Measurements from ENCODE around the gene DHRS7C. TPM values are rescaled to one million over a fixed set of nuclear protein-coding genes. Genes with fewer than 3 reads are reported as not detected.
"Not testable (repeated sequence)": the region's sequence is repeated elsewhere in the genome, so short reads cannot be mapped to it uniquely, and the experiment has no call there.

Gene DHRS7C
- total and polyA plus RNA-seq, 9 donors, result 42.4 to 143 (median 86.6) TPM

GRCh38 chr17:9798008-9798407 is 6.6 kb upstream of the DHRS7C start:
- no peak for DNase-seq
- Histone ChIP-seq H3K36me3 (ENCODE audit: control insufficient read depth, insufficient read depth, low read length) (no peaks in the 10 kb centered on the region), H3K27me3 (ENCODE audit: control insufficient read depth, insufficient read depth, low read length) (no peaks in the 10 kb centered on the region), H3K27ac (ENCODE audit: low read length) (no peak overlapping the region), H3K4me3 (ENCODE audit: low read length) (no peak overlapping the region), H3K9me3 (replicated peaks; ENCODE audit: control insufficient read depth, low read depth, low read length) (no peaks in the 10 kb centered on the region), H3K4me1 (ENCODE audit: control insufficient read depth, insufficient read depth, low read length) (no peaks in the 10 kb centered on the region)
- WGBS (ENCODE audit: insufficient coverage), result 92% methylated on average over 2 of the region's 3 CpGs

GRCh38 chr17:9792181-9792840 is 919 bp upstream of the DHRS7C start:
- no peaks in the 10 kb centered on the region for H3K36me3 ChIP-seq (ENCODE audit: control insufficient read depth, insufficient read depth, low read length)
- no peaks in the 10 kb centered on the region for H3K9me3 ChIP-seq (replicated peaks; ENCODE audit: control insufficient read depth, low read depth, low read length)
- no peak overlapping the region for H3K4me3 ChIP-seq (ENCODE audit: low read length)
- H3K27me3 ChIP-seq (ENCODE audit: control insufficient read depth, insufficient read depth, low read length), result no peaks in the 10 kb centered on the region
- DNase-seq, result no peak
- H3K27ac ChIP-seq (ENCODE audit: low read length), result no peak overlapping the region
- H3K4me1 ChIP-seq (ENCODE audit: control insufficient read depth, insufficient read depth, low read length), result peaks cover 14% of the 10 kb centered on the region
- WGBS (ENCODE audit: insufficient coverage), result 97% methylated on average over 9 of the region's 15 CpGs

- Histone ChIP-seq H3K27me3 (ENCODE audit: control insufficient read depth, insufficient read depth, low read length) (no peaks in the 10 kb centered on the region), H3K9me3 (replicated peaks; ENCODE audit: control insufficient read depth, low read depth, low read length) (no peaks in the 10 kb centered on the region), H3K4me1 (ENCODE audit: control insufficient read depth, insufficient read depth, low read length) (peaks cover 14% of the 10 kb centered on the region), H3K27ac (ENCODE audit: low read length) (peak overlapping the region; percentile 71), H3K4me3 (ENCODE audit: low read length) (peak overlapping the region; percentile 38), H3K36me3 (ENCODE audit: control insufficient read depth, insufficient read depth, low read length) (no peaks in the 10 kb centered on the region)
- WGBS (ENCODE audit: insufficient coverage), result 100% methylated on average over 2 of the region's 4 CpGs
- no peak for DNase-seq
Measured at GRCh38 chr17:9790316-9790715, 1.1 kb downstream of the DHRS7C start.

GRCh38 chr17:9788601-9789000 is 2.8 kb downstream of the DHRS7C start:
- Histone ChIP-seq H3K9me3 (replicated peaks; ENCODE audit: control insufficient read depth, low read depth, low read length) (no peaks in the 10 kb centered on the region), H3K36me3 (ENCODE audit: control insufficient read depth, insufficient read depth, low read length) (no peaks in the 10 kb centered on the region), H3K27me3 (ENCODE audit: control insufficient read depth, insufficient read depth, low read length) (no peaks in the 10 kb centered on the region), H3K27ac (ENCODE audit: low read length) (no peak overlapping the region), H3K4me1 (ENCODE audit: control insufficient read depth, insufficient read depth, low read length) (peaks cover 14% of the 10 kb centered on the region), H3K4me3 (ENCODE audit: low read length) (no peak overlapping the region)
- peak; percentile 22 for DNase-seq
- WGBS (ENCODE audit: insufficient coverage), result 54% methylated on average over 4 of the region's 8 CpGs

GRCh38 chr17:9784544-9784943 is 6.8 kb downstream of the DHRS7C start:
- no peaks in the 10 kb centered on the region for H3K36me3 ChIP-seq (ENCODE audit: control insufficient read depth, insufficient read depth, low read length)
- peaks cover 9% of the 10 kb centered on the region for H3K27me3 ChIP-seq (ENCODE audit: control insufficient read depth, insufficient read depth, low read length)
- no peak for DNase-seq
- no CpG with 5 or more reads among the region's 2 CpGs for WGBS (ENCODE audit: insufficient coverage)
- no peaks in the 10 kb centered on the region for H3K9me3 ChIP-seq (replicated peaks; ENCODE audit: control insufficient read depth, low read depth, low read length)
- H3K27ac ChIP-seq (ENCODE audit: low read length), result no peak overlapping the region
- no peak overlapping the region for H3K4me3 ChIP-seq (ENCODE audit: low read length)
- H3K4me1 ChIP-seq (ENCODE audit: control insufficient read depth, insufficient read depth, low read length), result peaks cover 2% of the 10 kb centered on the region

GRCh38 chr17:9783465-9783864 is 7.9 kb downstream of the DHRS7C start:
- not testable (repeated sequence) for H3K36me3 ChIP-seq (ENCODE audit: control insufficient read depth, insufficient read depth, low read length); H3K27ac ChIP-seq (ENCODE audit: low read length); H3K27me3 ChIP-seq (ENCODE audit: control insufficient read depth, insufficient read depth, low read length); H3K4me1 ChIP-seq (ENCODE audit: control insufficient read depth, insufficient read depth, low read length); H3K4me3 ChIP-seq (ENCODE audit: low read length); DNase-seq; H3K9me3 ChIP-seq (replicated peaks; ENCODE audit: control insufficient read depth, low read depth, low read length)
- 92% methylated on average over 4 of the region's 5 CpGs for WGBS (ENCODE audit: insufficient coverage)

GRCh38 chr17:9783050-9783449 is 8.3 kb downstream of the DHRS7C start:
- Histone ChIP-seq H3K36me3 (ENCODE audit: control insufficient read depth, insufficient read depth, low read length) (no peaks in the 10 kb centered on the region), H3K4me3 (ENCODE audit: low read length) (no peak overlapping the region), H3K9me3 (replicated peaks; ENCODE audit: control insufficient read depth, low read depth, low read length) (no peaks in the 10 kb centered on the region), H3K27ac (ENCODE audit: low read length) (no peak overlapping the region), H3K4me1 (ENCODE audit: control insufficient read depth, insufficient read depth, low read length) (no peaks in the 10 kb centered on the region), H3K27me3 (ENCODE audit: control insufficient read depth, insufficient read depth, low read length) (peaks cover 9% of the 10 kb centered on the region)
- 44% methylated on average over 2 of the region's 4 CpGs for WGBS (ENCODE audit: insufficient coverage)
- no peak for DNase-seq

GRCh38 chr17:9780552-9780951 is 10.8 kb downstream of the DHRS7C start:
- no peak for DNase-seq
- H3K4me1 ChIP-seq (ENCODE audit: control insufficient read depth, insufficient read depth, low read length), result no peaks in the 10 kb centered on the region

GRCh38 chr17:9776911-9777310 is 14.5 kb downstream of the DHRS7C start:
- peaks cover 4% of the 10 kb centered on the region for H3K27me3 ChIP-seq (ENCODE audit: control insufficient read depth, insufficient read depth, low read length)
- H3K4me1 ChIP-seq (ENCODE audit: control insufficient read depth, insufficient read depth, low read length), result no peaks in the 10 kb centered on the region
- WGBS (ENCODE audit: insufficient coverage), result 90% methylated on average over 4 of the region's 9 CpGs
- no peak for DNase-seq
- no peak overlapping the region for H3K27ac ChIP-seq (ENCODE audit: low read length)
- H3K36me3 ChIP-seq (ENCODE audit: control insufficient read depth, insufficient read depth, low read length), result peaks cover 9% of the 10 kb centered on the region
- peaks cover 4% of the 10 kb centered on the region for H3K9me3 ChIP-seq (replicated peaks; ENCODE audit: control insufficient read depth, low read depth, low read length)
- no peak overlapping the region for H3K4me3 ChIP-seq (ENCODE audit: low read length)

More at GRCh38 chr17:9780552-9780951, 10.8 kb downstream of the DHRS7C start:
- peaks cover 5% of the 10 kb centered on the region for H3K36me3 ChIP-seq (ENCODE audit: control insufficient read depth, insufficient read depth, low read length)
- H3K4me3 ChIP-seq (ENCODE audit: low read length), result no peak overlapping the region
- no peak overlapping the region for H3K27ac ChIP-seq (ENCODE audit: low read length)
- H3K9me3 ChIP-seq (replicated peaks; ENCODE audit: control insufficient read depth, low read depth, low read length), result peaks cover 4% of the 10 kb centered on the region
- WGBS (ENCODE audit: insufficient coverage), result 100% methylated on average over 2 of the region's 3 CpGs
- peaks cover 10% of the 10 kb centered on the region for H3K27me3 ChIP-seq (ENCODE audit: control insufficient read depth, insufficient read depth, low read length)

- H3K27me3 ChIP-seq (ENCODE audit: control insufficient read depth, insufficient read depth, low read length), result peaks cover 2% of the 10 kb centered on the region
- no peak overlapping the region for H3K4me3 ChIP-seq (ENCODE audit: low read length)
- WGBS (ENCODE audit: insufficient coverage), result 55% methylated on average over 16 of the region's 19 CpGs
- H3K9me3 ChIP-seq (replicated peaks; ENCODE audit: control insufficient read depth, low read depth, low read length), result peaks cover 4% of the 10 kb centered on the region
- no peak for DNase-seq
- H3K27ac ChIP-seq (ENCODE audit: low read length), result no peak overlapping the region
- H3K36me3 ChIP-seq (ENCODE audit: control insufficient read depth, insufficient read depth, low read length), result peaks cover 9% of the 10 kb centered on the region
- peaks cover 2% of the 10 kb centered on the region for H3K4me1 ChIP-seq (ENCODE audit: control insufficient read depth, insufficient read depth, low read length)
Measured at GRCh38 chr17:9772658-9773057, 18.7 kb downstream of the DHRS7C start.

GRCh38 chr17:9771465-9771864 is 19.9 kb downstream of the DHRS7C start:
- 93% methylated on average over 17 of the region's 27 CpGs for WGBS (ENCODE audit: insufficient coverage)
- H3K27ac ChIP-seq (ENCODE audit: low read length), result no peak overlapping the region
- H3K4me1 ChIP-seq (ENCODE audit: control insufficient read depth, insufficient read depth, low read length), result peaks cover 5% of the 10 kb centered on the region
- no peaks in the 10 kb centered on the region for H3K27me3 ChIP-seq (ENCODE audit: control insufficient read depth, insufficient read depth, low read length)
- H3K4me3 ChIP-seq (ENCODE audit: low read length), result no peak overlapping the region
- DNase-seq, result no peak
- H3K36me3 ChIP-seq (ENCODE audit: control insufficient read depth, insufficient read depth, low read length), result peaks cover 7% of the 10 kb centered on the region
- peaks cover 4% of the 10 kb centered on the region for H3K9me3 ChIP-seq (replicated peaks; ENCODE audit: control insufficient read depth, low read depth, low read length)
